Liver (tissue), 3 donors: ENCODE measurements around the gene MARCHF2.

Experiments used
- ATF3 ChIP-seq: IDR thresholded peaks from 2 replicates; pipeline ENCODE4 v1.6.1; 2016; ENCODE audit warnings: antibody characterized with exemption
- FOXA1 ChIP-seq: IDR thresholded peaks from 2 replicates; pipeline ENCODE4 v1.6.1; 2016; ENCODE audit warnings: antibody characterized with exemption
- GABPA ChIP-seq, 2 donors: IDR thresholded peaks in 1 of 2; conservative IDR thresholded peaks in 1 of 2; 2 replicates each; pipeline ENCODE4 v1.6.1; 2016; ENCODE audit warnings: antibody characterized with exemption in 2 of 2, mild to moderate bottlenecking in 1 of 2, moderate library complexity in 1 of 2
- JUND ChIP-seq, 2 donors: IDR thresholded peaks; 2 replicates each; pipeline ENCODE4 v1.6.1; 2016; ENCODE audit warnings: antibody characterized with exemption in 2 of 2
- NR2F2 ChIP-seq: IDR thresholded peaks from 2 replicates; pipeline ENCODE4 v1.6.1; 2016; ENCODE audit warnings: antibody characterized with exemption
- RAD21 ChIP-seq, 2 donors: IDR thresholded peaks; 2 replicates each; pipeline ENCODE4 v1.6.1; 2016; ENCODE audit warnings: antibody characterized with exemption in 2 of 2, mild to moderate bottlenecking in 2 of 2
- REST ChIP-seq: IDR thresholded peaks from 2 replicates; pipeline ENCODE4 v1.6.1; 2016; ENCODE audit warnings: antibody characterized with exemption, mild to moderate bottlenecking
- RXRA ChIP-seq, 2 donors: IDR thresholded peaks; 2 replicates each; pipeline ENCODE4 v1.6.1; 2017 to 2018; ENCODE audit warnings: antibody characterized with exemption in 2 of 2, mild to moderate bottlenecking in 1 of 2
- TAF1 ChIP-seq: conservative IDR thresholded peaks from 2 replicates; pipeline ENCODE4 v1.6.1; 2016; ENCODE audit warnings: antibody characterized with exemption, mild to moderate bottlenecking
- TF ChIP-seq, protein P1 (sequence below): fragments of 150-350 bp; IDR thresholded peaks from 2 replicates; pipeline ENCODE4 v1.5.1; 2017; ENCODE audit warnings: improper control_type of control experiment, low read depth, low read length; ENCODE audit not compliant: missing input control
- TF ChIP-seq, protein P2 (sequence below): IDR thresholded peaks from 2 replicates; pipeline ENCODE4 v1.6.1; 2016; ENCODE audit warnings: antibody characterized with exemption
- donor health status: healthy.
- donor health status: healthy.

DNA sequence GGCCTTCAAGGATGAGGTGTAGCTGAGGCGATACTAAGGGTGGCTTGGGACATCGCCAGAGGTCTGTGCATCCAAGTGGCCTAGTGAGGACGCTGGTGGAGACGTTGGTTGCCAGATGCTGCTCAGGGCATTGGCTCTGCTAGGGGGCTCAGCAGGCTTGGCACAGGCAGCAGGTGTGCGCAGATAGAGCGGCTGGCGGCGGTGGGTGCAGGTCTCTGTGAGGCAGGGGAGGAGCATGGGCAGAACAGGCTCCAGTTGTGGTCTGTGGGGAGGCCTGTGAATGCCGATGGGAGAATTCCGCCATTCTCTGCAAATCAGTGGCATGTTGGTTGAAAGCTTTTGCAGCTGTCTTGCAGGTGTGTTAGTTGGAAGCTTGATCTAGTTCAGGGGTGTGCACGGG is 68.1 kb downstream of the MARCHF2 start:
- TF ChIP-seq, protein P1, sequence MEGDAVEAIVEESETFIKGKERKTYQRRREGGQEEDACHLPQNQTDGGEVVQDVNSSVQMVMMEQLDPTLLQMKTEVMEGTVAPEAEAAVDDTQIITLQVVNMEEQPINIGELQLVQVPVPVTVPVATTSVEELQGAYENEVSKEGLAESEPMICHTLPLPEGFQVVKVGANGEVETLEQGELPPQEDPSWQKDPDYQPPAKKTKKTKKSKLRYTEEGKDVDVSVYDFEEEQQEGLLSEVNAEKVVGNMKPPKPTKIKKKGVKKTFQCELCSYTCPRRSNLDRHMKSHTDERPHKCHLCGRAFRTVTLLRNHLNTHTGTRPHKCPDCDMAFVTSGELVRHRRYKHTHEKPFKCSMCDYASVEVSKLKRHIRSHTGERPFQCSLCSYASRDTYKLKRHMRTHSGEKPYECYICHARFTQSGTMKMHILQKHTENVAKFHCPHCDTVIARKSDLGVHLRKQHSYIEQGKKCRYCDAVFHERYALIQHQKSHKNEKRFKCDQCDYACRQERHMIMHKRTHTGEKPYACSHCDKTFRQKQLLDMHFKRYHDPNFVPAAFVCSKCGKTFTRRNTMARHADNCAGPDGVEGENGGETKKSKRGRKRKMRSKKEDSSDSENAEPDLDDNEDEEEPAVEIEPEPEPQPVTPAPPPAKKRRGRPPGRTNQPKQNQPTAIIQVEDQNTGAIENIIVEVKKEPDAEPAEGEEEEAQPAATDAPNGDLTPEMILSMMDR, result no peak
- TF ChIP-seq GABPA (IDR thresholded peaks at IDR 0.05 in 1 of 2, conservative IDR thresholded peaks at IDR 0.05 in 1 of 2) (no peak), FOXA1 (no peak), TAF1 (no peak), ATF3 (no peak), RXRA (IDR thresholded peaks at IDR 0.05) (no peak), JUND (IDR thresholded peaks at IDR 0.05) (no peak), REST (no peak), RAD21 (IDR thresholded peaks at IDR 0.05) (no peak), NR2F2 (no peak)
- TF ChIP-seq, protein P2, sequence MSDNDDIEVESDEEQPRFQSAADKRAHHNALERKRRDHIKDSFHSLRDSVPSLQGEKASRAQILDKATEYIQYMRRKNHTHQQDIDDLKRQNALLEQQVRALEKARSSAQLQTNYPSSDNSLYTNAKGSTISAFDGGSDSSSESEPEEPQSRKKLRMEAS, result no peak
